ENCODE measurements around the gene MYO9A.
"Not testable (repeated sequence)": the region's sequence is repeated elsewhere in the genome, so short reads cannot be mapped to it uniquely, and the experiment has no call there.

The MYO9A gene

DNA sequence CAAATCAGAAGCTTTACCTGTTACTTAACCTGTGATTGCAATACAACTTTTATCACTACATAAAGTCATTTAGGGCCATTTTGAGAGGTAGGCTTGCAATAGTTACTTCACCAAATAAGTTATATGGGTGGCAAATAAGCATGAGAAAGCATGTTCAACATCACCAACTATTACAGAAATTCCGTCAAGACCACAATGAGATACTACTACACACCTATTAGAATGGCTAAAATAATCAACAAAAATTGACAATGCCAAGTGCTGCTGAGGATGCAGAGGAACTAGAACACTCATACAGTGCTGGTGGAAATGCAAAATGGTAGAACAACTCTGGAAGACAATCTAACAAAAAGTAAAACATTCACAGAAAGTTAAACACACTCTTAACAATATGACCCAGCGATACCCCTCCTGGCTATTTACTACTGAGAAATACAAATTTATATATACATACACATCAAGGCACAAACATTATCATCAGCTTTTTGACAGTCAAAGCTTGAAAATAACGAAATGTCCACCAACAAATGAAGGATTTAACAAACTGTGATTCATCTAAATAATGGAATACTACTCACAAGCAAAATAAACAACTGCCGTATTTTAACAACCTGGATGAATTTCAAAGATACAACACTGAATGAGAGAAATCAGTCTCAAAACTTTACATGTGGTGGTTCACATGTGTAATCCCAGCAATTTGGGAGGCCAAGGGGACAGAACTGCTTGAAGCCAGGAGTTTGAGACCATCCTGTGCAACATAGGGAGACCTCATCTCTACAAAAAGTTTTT is 82.9 kb downstream of the MYO9A start:
- FAIRE-seq: no peak

DNA sequence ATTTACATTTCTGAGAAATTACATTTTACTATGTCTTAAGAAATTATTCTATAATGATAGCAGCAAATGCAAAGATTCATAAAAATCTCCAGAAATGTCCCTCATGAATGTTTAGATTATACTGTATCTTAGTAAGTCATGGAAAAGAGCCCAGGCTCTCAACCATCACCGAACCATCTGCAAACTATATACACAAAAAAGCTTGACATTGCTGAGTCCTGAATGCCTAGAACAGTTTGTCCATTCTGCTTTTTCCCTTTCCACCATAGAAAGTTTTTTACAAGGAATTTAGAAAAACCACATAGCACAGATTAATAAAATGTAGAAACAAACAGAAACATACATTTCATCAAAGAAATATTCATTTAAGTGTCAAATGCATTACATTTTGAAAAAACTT is 83.6 kb downstream of the MYO9A start:
- no peak for FAIRE-seq

DNA sequence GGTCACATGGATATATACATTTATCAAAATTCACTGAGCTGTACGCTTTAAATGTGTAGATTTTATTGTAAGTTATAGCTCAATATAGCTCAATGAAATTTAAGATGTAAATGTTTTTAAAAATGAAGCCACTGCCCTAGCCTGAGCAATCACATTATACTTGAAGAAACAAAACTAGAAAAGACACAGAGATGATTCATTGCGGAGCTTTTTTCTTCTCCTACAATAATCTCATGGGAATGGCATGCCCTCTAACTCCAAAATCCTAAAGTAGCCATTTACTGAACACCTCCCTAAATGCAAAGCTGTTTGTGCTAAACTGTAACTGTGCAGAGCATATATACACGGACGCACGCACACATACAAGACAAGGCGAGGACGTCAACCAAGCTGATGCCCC is 84.2 kb downstream of the MYO9A start:
- no peak for FAIRE-seq

DNA sequence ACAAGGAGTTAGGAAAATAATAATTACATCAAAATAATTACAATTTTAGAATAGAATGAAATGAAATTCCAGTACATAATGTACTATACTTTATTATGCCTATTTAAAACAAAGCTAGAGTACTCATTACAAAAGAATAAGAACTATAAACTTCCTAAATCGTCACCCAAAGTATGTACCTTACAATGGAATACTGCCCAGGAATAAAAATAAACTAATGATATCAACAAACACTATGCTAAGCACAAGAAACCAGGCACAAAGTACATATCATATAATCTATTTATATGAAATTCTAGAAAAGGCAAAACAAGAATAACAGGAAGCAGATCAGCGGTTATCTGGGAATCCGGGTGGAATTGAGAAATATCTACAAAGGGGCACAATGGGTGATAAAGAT is 84.7 kb downstream of the MYO9A start:
- FAIRE-seq: peak; percentile 53

DNA sequence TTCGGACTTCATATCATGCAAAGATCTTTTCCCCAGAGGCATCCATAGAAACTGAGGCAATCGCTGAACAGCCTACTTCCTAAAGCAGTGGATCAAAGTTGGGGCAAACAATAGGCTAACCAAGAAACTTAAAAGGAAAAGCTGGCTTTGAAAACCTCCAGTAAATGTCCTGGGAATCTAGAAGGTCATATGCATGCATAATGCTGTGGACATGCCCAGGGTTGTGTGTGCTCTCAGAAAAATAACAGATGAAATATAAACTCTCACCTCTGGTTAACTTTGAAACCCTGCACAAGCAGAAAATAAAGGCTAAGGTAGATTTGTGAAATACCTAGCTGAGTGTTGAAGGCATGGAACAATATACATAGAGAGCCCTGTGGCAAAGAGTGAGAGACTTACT is 96.3 kb downstream of the MYO9A start:
- no peak for FAIRE-seq

DNA sequence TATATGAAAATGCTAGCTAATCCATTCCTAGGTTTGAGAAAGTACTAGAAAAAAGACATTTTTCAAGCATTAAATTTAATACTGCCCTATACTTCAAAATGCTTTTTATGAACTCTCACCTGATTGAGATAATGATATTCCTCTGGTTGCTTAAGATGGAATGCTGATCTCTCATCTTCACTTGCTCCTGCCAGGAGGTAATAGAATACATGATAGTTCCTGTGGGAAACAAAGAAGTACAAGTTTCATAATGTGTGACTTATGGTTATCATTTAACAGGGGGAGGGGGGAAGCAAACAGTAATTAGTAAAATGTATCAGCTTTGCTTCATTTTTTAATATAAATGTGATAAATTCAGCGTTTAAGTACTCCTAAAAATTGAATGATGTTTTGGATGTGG is 97.2 kb downstream of the MYO9A start:
- FAIRE-seq: no peak

DNA sequence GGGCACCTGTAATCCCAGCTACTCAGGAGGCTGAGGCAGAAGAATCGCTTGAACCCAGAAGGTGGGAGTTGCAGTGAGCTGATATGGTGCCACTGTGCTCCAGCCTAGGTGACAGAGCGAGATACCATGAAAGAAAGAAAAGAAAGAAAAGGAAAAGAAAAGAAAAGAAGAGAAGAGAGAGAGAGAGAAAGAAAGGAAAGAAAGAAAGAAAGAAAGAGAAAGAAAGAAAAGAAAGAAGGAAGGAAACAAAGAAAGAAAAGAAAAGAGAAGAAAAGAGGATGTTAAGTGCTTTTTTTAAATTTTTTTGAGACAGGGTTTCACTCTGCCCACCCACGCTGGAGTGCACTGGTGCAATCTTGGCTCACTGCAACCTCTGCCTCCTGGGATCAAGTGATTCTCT is 103.4 kb downstream of the MYO9A start:
- FAIRE-seq: not testable (repeated sequence)

DNA sequence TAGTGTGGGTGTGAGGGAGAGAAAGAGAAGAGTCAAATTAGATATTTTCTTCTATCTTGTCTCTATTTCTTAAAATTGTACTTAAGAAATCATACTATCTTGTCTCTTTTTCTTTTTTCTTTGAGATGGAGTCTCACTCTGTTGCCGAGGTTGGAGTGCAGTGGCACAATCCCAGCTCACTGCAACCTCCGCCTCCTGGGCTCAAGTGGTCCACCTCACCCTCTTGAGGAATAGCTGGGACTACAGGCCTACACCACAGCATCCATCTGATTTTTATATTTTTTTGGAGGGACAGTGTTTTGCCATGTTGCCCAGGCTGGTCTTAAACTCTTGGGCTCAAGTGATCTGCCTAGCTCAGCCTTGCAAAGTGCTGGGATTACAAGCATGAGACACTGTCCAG is 104.2 kb downstream of the MYO9A start:
- FAIRE-seq: no peak

DNA sequence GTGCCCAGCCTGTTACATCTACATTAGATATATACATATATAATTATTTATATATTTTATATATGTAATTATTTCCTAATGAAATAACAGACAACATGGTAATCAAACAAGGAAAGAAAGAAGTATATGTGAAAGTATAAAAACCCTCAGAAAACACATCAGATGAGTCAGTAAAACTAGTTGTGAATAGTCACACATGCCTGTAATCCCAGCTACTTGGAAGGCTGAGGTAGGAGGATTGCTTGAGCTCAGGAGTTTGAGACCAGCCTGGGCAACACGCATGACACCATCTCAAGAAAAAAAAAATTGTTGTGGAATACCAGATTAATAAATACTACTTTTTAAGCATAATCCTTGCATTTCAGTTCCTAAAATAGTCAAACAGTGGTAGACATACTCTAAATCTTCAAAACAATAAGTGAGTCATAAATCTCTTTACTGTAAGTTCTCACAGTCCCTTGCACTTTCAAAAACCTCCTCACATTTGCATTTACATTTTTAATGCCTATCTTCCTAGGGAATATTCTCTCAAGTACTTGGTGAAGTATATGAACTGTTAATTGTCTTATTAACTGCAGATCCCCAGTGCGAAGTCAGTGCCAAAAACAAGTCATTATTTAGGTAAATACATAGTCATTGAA is 106.5 kb downstream of the MYO9A start:
- FAIRE-seq: no peak

DNA sequence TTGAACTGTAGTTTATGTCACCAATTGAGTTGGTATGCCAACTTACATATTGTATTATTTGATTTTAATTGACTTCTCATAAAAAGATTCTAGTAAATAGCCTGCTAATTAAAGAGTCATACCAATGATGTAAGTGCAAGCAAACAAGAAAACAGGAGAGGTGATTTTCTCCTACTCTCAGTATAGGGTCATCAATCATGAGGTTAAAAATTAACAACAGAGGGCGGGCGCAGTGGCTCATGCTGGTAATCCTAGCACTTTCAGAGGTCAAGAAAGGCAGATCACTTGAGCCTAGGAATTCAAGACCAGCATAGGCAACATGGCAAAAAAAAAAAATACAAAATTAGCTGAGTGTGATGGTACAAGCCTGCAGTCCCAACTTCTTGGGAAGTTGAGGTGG is 108.7 kb downstream of the MYO9A start:
- no peak for FAIRE-seq

DNA sequence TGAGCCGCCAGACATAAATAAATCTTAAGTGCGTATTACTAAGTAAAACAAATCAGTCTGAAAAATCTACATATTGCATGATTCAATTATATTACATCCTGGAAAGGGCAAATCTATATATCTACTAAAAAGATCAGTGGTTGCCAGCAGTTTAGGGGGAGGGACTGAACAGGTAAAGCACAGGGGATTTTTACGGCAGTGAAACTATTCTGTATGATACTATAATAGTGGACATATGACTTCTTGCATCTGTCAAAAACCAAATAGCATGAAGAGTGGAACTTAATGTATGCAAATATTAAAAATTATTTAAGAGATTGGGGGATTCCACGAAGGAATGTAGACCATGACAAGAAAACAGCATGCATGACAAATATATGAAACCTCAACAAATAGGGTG is 111.6 kb downstream of the MYO9A start:
- no peak for FAIRE-seq

DNA sequence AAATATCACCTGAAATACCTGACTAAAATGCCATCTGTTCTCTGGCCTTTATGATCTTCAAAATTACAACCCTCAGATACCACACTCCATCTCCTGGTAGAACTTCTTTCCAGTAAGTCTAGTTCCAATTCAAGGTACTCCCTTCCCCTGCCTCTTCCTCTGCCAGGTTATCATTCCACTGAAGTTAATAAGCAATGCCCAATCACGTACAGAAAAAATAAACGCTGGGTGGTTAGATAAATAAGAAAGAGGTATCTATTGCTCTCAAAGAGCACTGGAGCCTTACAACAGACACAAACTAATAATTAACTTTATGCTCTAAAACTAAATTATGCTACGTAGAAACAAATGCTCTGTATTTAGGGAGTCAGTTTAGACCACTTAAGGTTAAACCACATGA is 112.5 kb downstream of the MYO9A start:
- FAIRE-seq: no peak

DNA sequence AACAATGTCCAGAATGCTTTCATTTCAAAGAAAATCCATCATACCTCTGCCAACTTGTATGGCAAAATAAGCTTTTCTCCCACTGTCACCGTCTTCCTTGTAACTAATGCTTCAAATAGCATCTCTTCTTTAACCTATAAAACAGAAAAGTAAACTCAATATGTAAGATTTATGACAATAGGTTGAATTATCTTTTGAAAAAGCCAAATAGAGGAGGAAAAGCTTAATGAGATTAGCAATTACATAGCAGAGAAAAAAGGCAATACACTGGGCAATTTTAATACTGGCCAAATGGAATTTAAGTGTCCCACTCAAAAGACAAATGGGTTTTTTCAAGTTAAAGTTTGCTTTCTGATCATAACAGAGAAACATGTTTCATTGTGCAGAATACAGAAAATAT is 118.1 kb downstream of the MYO9A start:
- FAIRE-seq: no peak

DNA sequence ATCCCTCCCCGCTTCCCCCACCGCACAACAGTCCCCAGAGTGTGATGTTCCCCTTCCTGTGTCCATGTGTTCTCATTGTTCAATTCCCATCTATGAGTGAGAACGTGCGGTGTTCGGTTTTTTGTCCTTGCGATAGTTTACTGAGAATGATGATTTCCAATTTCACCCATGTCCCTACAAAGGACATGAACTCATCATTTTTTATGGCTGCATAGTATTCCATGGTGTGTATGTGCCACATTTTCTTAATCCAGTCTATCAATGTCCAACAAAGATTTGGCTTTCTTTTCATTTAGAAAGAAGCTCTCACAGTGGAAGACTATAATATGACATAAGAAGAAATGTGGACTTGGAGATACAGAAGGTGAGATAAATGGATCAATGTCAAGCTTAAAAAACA is 119.2 kb downstream of the MYO9A start:
- not testable (repeated sequence) for FAIRE-seq

DNA sequence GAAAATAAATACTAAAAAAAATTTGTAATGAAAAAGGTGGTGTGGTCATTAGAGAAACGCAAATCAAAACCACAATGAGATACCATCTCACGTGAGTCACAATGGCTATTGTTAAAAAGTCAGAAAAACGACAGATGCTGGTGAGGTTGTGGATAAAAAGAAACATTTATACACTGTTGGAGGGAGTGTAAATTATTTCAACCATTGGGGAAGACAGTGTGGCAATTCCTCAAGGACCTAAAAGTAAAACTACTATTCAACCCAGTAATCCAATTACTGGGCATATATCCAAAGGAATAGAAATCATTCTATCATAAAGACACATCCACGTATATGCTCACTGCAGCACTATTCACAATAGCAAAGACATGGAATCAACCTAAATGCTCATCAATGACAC is 120.3 kb downstream of the MYO9A start:
- FAIRE-seq: no peak

DNA sequence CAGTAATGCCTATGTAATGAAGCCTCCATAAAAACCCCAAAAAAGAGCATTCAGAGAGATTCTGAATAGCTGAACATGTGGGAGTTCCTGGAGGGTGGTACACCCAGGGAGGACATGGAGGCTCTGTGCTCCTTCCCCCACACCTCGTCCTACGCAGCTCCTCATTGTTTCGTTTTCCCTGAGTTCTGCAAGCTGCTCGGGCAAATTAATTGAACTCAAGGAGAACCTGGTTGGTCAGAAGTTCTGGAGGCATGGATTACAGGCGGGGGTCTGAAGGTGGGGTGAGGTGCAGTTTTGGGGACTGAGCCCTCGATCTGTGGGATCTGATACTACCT is 142.2 kb downstream of the MYO9A start:
- FAIRE-seq: no peak

DNA sequence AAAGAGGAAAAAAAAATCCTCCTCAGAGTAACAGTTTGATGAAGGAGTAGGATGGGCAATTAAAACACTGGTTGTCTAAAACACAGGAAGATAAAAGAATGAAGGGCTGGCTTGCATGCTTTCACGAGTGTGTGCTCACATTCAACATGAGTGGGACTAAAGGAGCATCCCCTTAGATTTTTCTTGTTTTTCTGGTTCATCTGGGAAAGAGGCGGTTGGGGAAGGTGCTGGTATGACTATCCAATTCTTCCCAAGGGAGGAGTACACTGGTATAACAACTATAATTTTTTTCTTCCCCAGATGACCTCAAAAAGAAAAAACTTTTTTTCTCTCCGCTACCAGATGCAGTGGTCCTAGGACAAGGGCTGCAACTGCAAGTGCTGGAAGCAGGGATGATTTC is 143.7 kb downstream of the MYO9A start:
- FAIRE-seq: no peak

DNA sequence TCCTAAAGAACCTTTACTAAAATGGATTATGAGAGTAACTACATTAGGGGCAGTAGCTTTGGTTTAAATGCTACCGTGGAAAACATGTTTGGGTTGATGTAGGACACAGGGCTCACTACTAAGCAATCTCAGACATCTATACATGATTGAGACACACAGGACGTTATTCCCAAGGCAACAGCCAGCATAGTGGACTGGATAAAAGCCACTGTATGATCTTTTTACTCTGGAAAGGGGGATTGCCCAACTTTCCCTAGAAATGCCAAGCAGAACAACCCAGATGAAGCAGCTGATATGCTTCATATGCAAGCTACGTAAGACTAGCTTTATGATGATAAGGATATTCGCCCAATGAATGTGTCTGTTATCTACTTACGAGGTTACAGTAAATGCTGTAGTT is 144.6 kb downstream of the MYO9A start:
- FAIRE-seq: no peak

DNA sequence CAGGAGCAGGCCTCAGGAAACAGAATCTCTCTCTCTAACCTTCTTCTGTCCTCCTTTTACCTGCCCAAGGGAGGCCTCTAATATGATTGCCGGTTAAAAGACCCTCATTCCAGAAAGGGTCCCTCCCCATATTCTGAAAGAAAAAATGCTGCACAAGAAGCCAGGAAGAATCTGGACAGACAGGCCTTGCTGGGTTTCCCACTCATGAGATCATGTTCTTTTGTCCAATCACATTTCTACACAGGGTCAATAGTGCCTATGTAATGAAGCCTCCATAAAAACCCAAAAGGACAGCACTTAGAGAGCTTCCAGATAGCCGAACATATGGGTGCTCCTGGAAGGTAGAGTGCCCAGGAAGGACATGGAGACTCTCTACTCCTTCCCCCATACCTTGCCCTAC is 146.0 kb downstream of the MYO9A start:
- FAIRE-seq: no peak

DNA sequence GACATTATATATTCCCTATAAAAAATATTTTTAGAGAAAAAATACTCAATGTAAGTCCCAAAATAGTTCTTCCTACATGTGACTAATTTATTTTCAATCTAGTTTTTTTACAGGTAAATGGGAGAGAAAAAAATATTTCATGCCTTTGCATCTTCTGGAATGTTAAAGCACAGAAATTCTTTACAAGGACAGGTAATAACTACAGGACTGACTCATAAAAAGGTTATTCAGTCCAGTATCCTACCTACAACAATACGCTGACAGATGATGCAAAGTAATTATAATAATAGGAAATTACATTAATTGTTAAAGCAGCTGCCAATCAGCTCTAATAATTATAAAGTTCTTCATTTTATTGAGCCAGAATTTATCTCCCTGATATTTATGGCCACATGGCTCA is 147.5 kb downstream of the MYO9A start:
- FAIRE-seq: no peak

DNA sequence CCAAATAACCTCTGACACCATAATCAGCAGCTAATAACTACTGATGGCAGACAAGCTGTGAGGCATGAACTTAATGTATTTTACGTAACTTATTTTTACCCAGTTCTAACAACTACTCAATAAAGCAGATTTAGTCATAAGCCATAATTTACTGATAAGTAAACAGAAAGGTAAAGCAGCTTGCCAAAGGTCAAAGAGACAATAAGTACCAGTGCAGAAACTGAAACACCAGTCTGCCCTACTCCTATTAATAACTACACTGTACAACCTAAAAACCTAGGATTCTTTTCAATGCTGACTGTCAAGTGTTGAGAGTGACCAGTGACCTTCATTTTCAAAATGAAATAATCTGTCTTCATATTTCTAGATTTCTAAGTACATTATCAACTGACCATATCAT is 155.4 kb downstream of the MYO9A start:
- FAIRE-seq: no peak

DNA sequence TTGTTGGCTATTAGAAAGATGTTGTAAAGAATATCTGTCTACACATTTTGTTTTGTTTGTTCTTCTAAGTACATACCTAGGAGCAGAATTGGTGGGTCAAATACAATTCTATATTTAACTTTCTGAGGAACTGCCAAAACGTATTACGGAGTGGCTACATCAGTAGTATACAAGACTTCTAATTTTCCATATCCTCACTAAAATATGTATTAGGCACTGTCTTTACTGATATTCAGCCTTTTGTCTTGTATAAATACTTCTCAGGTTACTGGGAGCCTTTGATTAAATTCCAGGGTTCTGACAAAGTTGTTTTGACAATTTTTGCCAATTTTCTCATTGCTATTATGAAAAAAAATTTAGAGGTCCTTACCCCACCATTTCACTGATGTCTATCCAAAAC is 160.9 kb downstream of the MYO9A start:
- no peak for FAIRE-seq

DNA sequence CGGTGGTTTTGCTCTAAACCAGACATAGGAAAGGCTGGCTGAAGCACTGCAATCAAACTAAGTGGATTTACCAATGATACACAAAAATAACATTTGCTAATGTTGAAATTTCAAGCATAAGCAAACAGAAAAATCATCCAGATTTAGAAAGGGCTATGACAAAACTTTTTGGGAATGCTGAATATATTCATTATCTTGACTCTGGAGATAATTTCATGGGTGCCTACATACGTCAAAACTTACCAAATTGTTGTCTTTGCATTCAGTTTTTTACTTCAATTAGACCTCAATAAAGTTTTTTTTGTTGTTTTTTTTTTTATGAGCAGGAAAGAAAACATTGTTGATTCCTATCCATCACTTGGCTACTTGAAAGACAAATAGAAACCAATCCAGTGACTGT is 166.8 kb downstream of the MYO9A start:
- no peak for FAIRE-seq

DNA sequence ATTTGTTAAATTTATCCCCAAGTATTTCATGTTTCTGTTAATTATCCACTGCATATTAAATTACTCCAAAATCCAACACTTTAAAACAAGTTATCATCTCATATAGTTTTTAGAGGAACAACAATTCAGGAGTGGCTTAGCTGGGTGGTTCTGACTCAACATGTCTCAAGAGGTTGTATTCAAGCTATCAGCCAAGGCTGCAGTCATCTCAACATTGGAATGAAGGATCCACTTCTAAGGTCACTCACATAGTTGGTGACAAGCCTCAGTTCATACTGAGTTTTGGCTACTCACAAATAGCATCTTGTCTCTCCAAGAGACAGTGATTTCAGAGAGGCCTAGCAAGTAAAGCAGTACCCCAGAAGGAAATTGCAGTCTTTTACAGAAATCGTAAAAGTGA is 172.9 kb downstream of the MYO9A start:
- no peak for FAIRE-seq

DNA sequence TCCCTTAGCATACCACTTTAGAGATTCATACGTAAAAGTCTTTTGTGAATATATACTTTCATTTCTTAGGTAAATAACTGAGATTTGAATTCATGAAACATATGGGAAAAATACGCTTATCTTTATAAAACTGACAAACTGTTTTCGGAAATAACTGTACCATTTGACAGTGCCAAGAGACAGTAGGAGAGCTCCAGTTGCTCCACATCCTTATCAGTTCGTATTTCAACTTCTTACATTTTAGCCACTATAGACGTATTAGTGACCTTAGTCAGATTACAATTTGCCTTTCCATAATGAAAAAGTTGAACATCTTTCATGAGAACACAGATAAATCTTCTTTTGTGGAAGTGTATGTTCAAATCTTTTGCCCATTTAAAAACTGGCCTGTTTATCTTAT is 174.1 kb downstream of the MYO9A start:
- no peak for FAIRE-seq
